Measurements from ENCODE around the gene IL11.

IL11 gene

GRCh38 chr19:55348317-55349034 is 21.8 kb downstream of the IL11 start:
- ATAC-seq, result no peak
- no peak for TF ChIP-seq ZFP30 (CRISPR knock-in tag; IDR thresholded peaks at IDR 0.05)
- TF ChIP-seq TOX (CRISPR knock-in tag; IDR thresholded peaks at IDR 0.05; ENCODE audit: borderline replicate concordance), result no peak
- no peak for TF ChIP-seq TCF4 (CRISPR knock-in tag; IDR thresholded peaks at IDR 0.05; ENCODE audit: borderline replicate concordance)
- TF ChIP-seq ZNF8 (CRISPR knock-in tag; IDR thresholded peaks at IDR 0.05), result no peak
- no peak for TF ChIP-seq SNAI2 (CRISPR knock-in tag; IDR thresholded peaks at IDR 0.05)
- TF ChIP-seq GLIS3 (CRISPR knock-in tag; IDR thresholded peaks at IDR 0.05), result no peak

- TF ChIP-seq ISL1 (CRISPR knock-in tag; IDR thresholded peaks at IDR 0.05) (no peak), SNAI2 (CRISPR knock-in tag; IDR thresholded peaks at IDR 0.05) (no peak), PPARA (CRISPR knock-in tag; IDR thresholded peaks at IDR 0.05; ENCODE audit: borderline replicate concordance) (no peak), RARB (CRISPR knock-in tag; IDR thresholded peaks at IDR 0.05) (no peak), ZC3H10 (CRISPR knock-in tag; IDR thresholded peaks at IDR 0.05) (no peak), GLIS3 (CRISPR knock-in tag; IDR thresholded peaks at IDR 0.05) (no peak), CSDC2 (CRISPR knock-in tag; IDR thresholded peaks at IDR 0.05) (no peak)
- ATAC-seq, result no peak
These were observed 22.7 kb downstream of the IL11 start for GRCh38 chr19:55347442-55348009.

GRCh38 chr19:55346725-55347441 is 23.4 kb downstream of the IL11 start:
- ATAC-seq, result no peak
- no peak for TF ChIP-seq CREB5 (CRISPR knock-in tag; IDR thresholded peaks at IDR 0.05; ENCODE audit: low read depth)
- TF ChIP-seq ESRRG (CRISPR knock-in tag; IDR thresholded peaks at IDR 0.05), result no peak
- TF ChIP-seq GLIS3 (CRISPR knock-in tag; IDR thresholded peaks at IDR 0.05), result no peak

GRCh38 chr19:55345818-55346724 is 24.2 kb downstream of the IL11 start:
- no peak for TF ChIP-seq CSDC2 (CRISPR knock-in tag; IDR thresholded peaks at IDR 0.05)
- no peak for TF ChIP-seq TSHZ2 (CRISPR knock-in tag; IDR thresholded peaks at IDR 0.05)
- no peak for TF ChIP-seq POU6F1 (CRISPR knock-in tag; IDR thresholded peaks at IDR 0.05; ENCODE audit: borderline replicate concordance, low read depth)
- TF ChIP-seq ESRRG (CRISPR knock-in tag; IDR thresholded peaks at IDR 0.05), result no peak
- no peak for TF ChIP-seq RARB (CRISPR knock-in tag; IDR thresholded peaks at IDR 0.05)
- no peak for TF ChIP-seq ZNF565 (CRISPR knock-in tag; conservative IDR thresholded peaks at IDR 0.05; ENCODE audit: low read depth)
- TF ChIP-seq ZC3H10 (CRISPR knock-in tag; IDR thresholded peaks at IDR 0.05), result no peak
- no peak for TF ChIP-seq CREB5 (CRISPR knock-in tag; IDR thresholded peaks at IDR 0.05; ENCODE audit: low read depth)
- TF ChIP-seq ZFP30 (CRISPR knock-in tag; IDR thresholded peaks at IDR 0.05), result no peak
- no peak for TF ChIP-seq PPARA (CRISPR knock-in tag; IDR thresholded peaks at IDR 0.05; ENCODE audit: borderline replicate concordance)
- no peak for TF ChIP-seq GLIS3 (CRISPR knock-in tag; IDR thresholded peaks at IDR 0.05)
- TF ChIP-seq ZFP3 (CRISPR knock-in tag; IDR thresholded peaks at IDR 0.05), result no peak
- TF ChIP-seq ARNTL (CRISPR knock-in tag; IDR thresholded peaks at IDR 0.05; ENCODE audit: borderline replicate concordance, low read depth), result no peak
- no peak for TF ChIP-seq ZNF8 (CRISPR knock-in tag; IDR thresholded peaks at IDR 0.05)
- no peak for TF ChIP-seq CSRNP3 (CRISPR knock-in tag; IDR thresholded peaks at IDR 0.05)
- TF ChIP-seq OSR1 (CRISPR knock-in tag; IDR thresholded peaks at IDR 0.05), result no peak
- no peak for TF ChIP-seq SNAI2 (CRISPR knock-in tag; IDR thresholded peaks at IDR 0.05)
- no peak for TF ChIP-seq ISL1 (CRISPR knock-in tag; IDR thresholded peaks at IDR 0.05)
- TF ChIP-seq TOX (CRISPR knock-in tag; IDR thresholded peaks at IDR 0.05; ENCODE audit: borderline replicate concordance), result no peak
- ATAC-seq, result no peak
